SK-N-SH (cell line): ENCODE data around the gene TTC31. TPM values are rescaled to one million over a fixed set of nuclear protein-coding genes. Genes with fewer than 3 reads are reported as not detected.
"Not testable (repeated sequence)": the region's sequence is repeated elsewhere in the genome, so short reads cannot be mapped to it uniquely, and the experiment has no call there.

Experiments used
- CTCF ChIA-PET: fragments of 300-600, 350-600 bp; formaldehyde crosslinking; extraction: SDS; loops from one replicate; lab custom pipeline; 2021; lab: Yijun Ruan, JAX
- POLR2A ChIA-PET: fragments of 350-600 bp; sonication (Branson Sonifier 250); formaldehyde crosslinking; extraction: SDS; loops from one replicate; lab custom pipeline; 2020; ENCODE audit warnings: antibody characterized with exemption, inconsistent platforms; lab: Yijun Ruan, JAX
- DNase-seq: peaks from one replicate; pipeline ENCODE4 v3.0.0; 2012
- H2AFZ ChIP-seq: fragments of 200-600 bp; sonication (generic); 2 replicates; pipeline ENCODE4 v1.8.1; 2016; ENCODE audit warnings: antibody characterized with exemption, mild to moderate bottlenecking, low read depth
- H3F3A ChIP-seq: fragments of 200-600 bp; sonication (generic); replicated peaks from 2 replicates; pipeline ENCODE3; 2016; ENCODE audit warnings: antibody characterized with exemption, mild to moderate bottlenecking; ENCODE audit not compliant: insufficient read depth
- H3K27ac ChIP-seq, 2 experiments: fragments of 200-500 bp in 1 of 2; fragments of 200-600 bp in 1 of 2; sonication (Bioruptor generic) in 1 of 2; sonication (generic), shearing (Covaris generic) in 1 of 2; 2 replicates each; pipeline versions ENCODE4 v1.5.1 to v1.6.1; 2014 to 2016; ENCODE audit warnings: low read depth in 2 of 2, inconsistent platforms in 1 of 2, low read length in 1 of 2, mild to moderate bottlenecking in 1 of 2, mixed read lengths in 1 of 2
- H3K27me3 ChIP-seq: fragments of 200-600 bp; sonication (generic), shearing (Covaris generic); 2 replicates; pipeline ENCODE4 v1.6.1; 2016; ENCODE audit warnings: mixed run types; ENCODE audit not compliant: insufficient read depth
- H3K36me3 ChIP-seq, 2 experiments: fragments of 200-500 bp in 1 of 2; fragments of 200-600 bp in 1 of 2; sonication (Bioruptor generic) in 1 of 2; sonication (generic) in 1 of 2; replicated peaks in 1 of 2; 2 replicates each; pipeline versions ENCODE3 to v1.5.1; 2014 to 2016; ENCODE audit warnings: low read length in 1 of 2, mild to moderate bottlenecking in 1 of 2; ENCODE audit not compliant: insufficient read depth in 2 of 2, control insufficient read depth in 1 of 2
- H3K4me1 ChIP-seq, 2 experiments: fragments of 200-500 bp in 1 of 2; fragments of 200-600 bp in 1 of 2; sonication (Bioruptor generic) in 1 of 2; sonication (generic), shearing (Covaris generic) in 1 of 2; 2 replicates each; pipeline versions ENCODE4 v1.5.1 to v1.6.1; 2014 to 2016; ENCODE audit warnings: low read depth in 1 of 2, low read length in 1 of 2, mixed run types in 1 of 2; ENCODE audit not compliant: insufficient read depth in 2 of 2, control insufficient read depth in 1 of 2
- H3K4me2 ChIP-seq: fragments of 200-600 bp; sonication (generic), shearing (Covaris generic); 2 replicates; pipeline ENCODE4 v1.6.1; 2017; ENCODE audit warnings: mixed run types
- H3K4me3 ChIP-seq, 2 experiments: fragments of 200-500 bp in 1 of 2; fragments of 200-600 bp in 1 of 2; sonication (Bioruptor generic) in 1 of 2; sonication (generic), shearing (Covaris generic) in 1 of 2; 2 replicates each; pipeline versions ENCODE4 v1.5.1 to v1.8.1; 2014 to 2016; ENCODE audit warnings: low read depth in 2 of 2, inconsistent platforms in 1 of 2, low read length in 1 of 2, mild to moderate bottlenecking in 1 of 2, mixed read lengths in 1 of 2, moderate library complexity in 1 of 2
- H3K79me2 ChIP-seq: fragments of 200-600 bp; sonication (generic); 2 replicates; pipeline ENCODE4 v1.8.1; 2017; ENCODE audit warnings: mild to moderate bottlenecking; ENCODE audit not compliant: insufficient read depth
- H3K9ac ChIP-seq: fragments of 200-600 bp; sonication (generic); 2 replicates; pipeline ENCODE4 v1.6.1; 2017; ENCODE audit warnings: mixed run types
- H3K9me2 ChIP-seq: fragments of 200-600 bp; sonication (generic); 2 replicates; pipeline ENCODE4 v1.6.1; 2017; ENCODE audit warnings: mixed run types
- H3K9me3 ChIP-seq: fragments of 200-600 bp; sonication (generic); 2 replicates; pipeline ENCODE4 v1.6.1; 2017; ENCODE audit warnings: mixed run types, mild to moderate bottlenecking, moderate library complexity
- H4K20me1 ChIP-seq: fragments of 200-600 bp; sonication (generic); 2 replicates; pipeline ENCODE4 v1.6.1; 2017; ENCODE audit warnings: mild to moderate bottlenecking, mixed run types; ENCODE audit not compliant: insufficient read depth
- ELF1 ChIP-seq: IDR thresholded peaks from 2 replicates; pipeline ENCODE4 v1.4.0; 2012
- EP300 ChIP-seq, 2 experiments: IDR thresholded peaks; 2 replicates each; pipeline versions ENCODE4 v1.4.0 to v1.6.1; 2012; ENCODE audit warnings: borderline replicate concordance in 1 of 2, low read depth in 1 of 2, low read length in 1 of 2
- EZH2phosphoT487 ChIP-seq: fragments of 200-600 bp; sonication (generic); IDR thresholded peaks from 2 replicates; pipeline ENCODE4 v1.6.1; 2017; ENCODE audit warnings: low read depth, mixed run types, mild to moderate bottlenecking, antibody characterized with exemption, moderate library complexity, borderline replicate concordance
- FOXJ3 ChIP-seq: sonication (generic); formaldehyde crosslinking; IDR thresholded peaks from 2 replicates; pipeline ENCODE4 v1.5.1; 2020; ENCODE audit warnings: mild to moderate bottlenecking, missing genetic modification reagents
- JUND ChIP-seq: IDR thresholded peaks from 2 replicates; pipeline ENCODE4 v1.4.0; 2012
- NFIC ChIP-seq: IDR thresholded peaks from 2 replicates; pipeline ENCODE4 v1.4.0; 2012; ENCODE audit warnings: borderline replicate concordance
- RXRA ChIP-seq: IDR thresholded peaks from 2 replicates; pipeline ENCODE4 v1.4.0; 2012; ENCODE audit warnings: low read depth, mild to moderate bottlenecking, borderline replicate concordance
- SIN3A ChIP-seq: IDR thresholded peaks from 2 replicates; pipeline ENCODE4 v1.6.1; 2012; ENCODE audit warnings: low read depth, mild to moderate bottlenecking, low read length, moderate library complexity, borderline replicate concordance
- SMC3 ChIP-seq: IDR thresholded peaks from 2 replicates; pipeline ENCODE4 v1.6.1; 2012; ENCODE audit warnings: low read depth, low read length, improper control_type of control experiment
- TAF1 ChIP-seq: IDR thresholded peaks from 2 replicates; pipeline ENCODE4 v1.6.1; 2012; ENCODE audit warnings: low read depth, mild to moderate bottlenecking, low read length, moderate library complexity, borderline replicate concordance
- TEAD4 ChIP-seq: IDR thresholded peaks from 2 replicates; pipeline ENCODE4 v1.4.0; 2012; ENCODE audit warnings: mild to moderate bottlenecking, borderline replicate concordance; ENCODE audit not compliant: insufficient read depth
- YY1 ChIP-seq: IDR thresholded peaks from 2 replicates; pipeline ENCODE4 v1.4.0; 2012; ENCODE audit warnings: low read depth, mild to moderate bottlenecking
- WGBS: methylation state at CpG from one replicate; pipeline ENCODE4 v1.1.6; 2017; ENCODE audit warnings: low lambda C conversion rate; 5-methylcytosine and 5-hydroxymethylcytosine counted together
- polyA plus RNA-seq, 3 experiments: library from polyadenylated mRNA; depleted of rRNA; stranded (reverse); fragments of >200 nt; gene quantifications; 2 replicates each; pipeline ENCODE4 v1.2.3, GENCODE V29; 2012
- TF ChIP-seq, protein P1 (sequence below): fragments of 200-600 bp; sonication (generic); IDR thresholded peaks from 2 replicates; pipeline ENCODE4 v1.6.1; 2017; ENCODE audit warnings: antibody characterized with exemption, mild to moderate bottlenecking, moderate library complexity
- TF ChIP-seq, protein P2 (sequence below): IDR thresholded peaks from 2 replicates; pipeline ENCODE4 v1.4.0; 2012; ENCODE audit warnings: low read depth, borderline replicate concordance
- TF ChIP-seq, protein P3 (sequence below): IDR thresholded peaks from 2 replicates; pipeline ENCODE4; 2012

The TTC31 gene
- polyA plus RNA-seq, 1 of the 3 experiments (the other 2 are of a cell fraction) = 27.9 TPM

DNA sequence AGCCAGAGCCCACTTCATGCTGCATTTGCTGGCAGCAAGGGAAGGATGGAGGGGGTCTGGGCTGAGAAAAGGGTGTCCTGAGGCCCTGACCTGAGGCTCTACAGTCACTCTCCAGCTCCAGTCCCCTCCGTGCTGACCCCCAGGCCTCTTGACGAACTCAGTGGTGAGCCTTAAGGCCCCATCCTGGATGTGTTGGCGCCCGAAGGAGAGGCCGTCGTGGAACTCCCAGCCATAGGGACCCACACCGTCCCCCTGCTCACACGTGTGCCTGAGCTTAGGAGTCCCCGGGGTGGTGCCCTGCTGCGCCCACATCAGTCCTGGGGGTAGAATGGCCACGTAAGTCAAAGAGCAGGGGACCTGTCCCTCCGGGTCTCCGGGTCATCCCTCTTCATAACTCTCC is 18.5 kb upstream of the TTC31 start:
- WGBS = 14% methylated on average over 10 of the region's 13 CpGs
- Histone ChIP-seq H3K4me1 (peaks cover 3 to 20% of the 10 kb centered on the region in 2 experiments; a peak in 1 of 4 replicates), H3K9me2 (no peaks in the 10 kb centered on the region), H4K20me1 (no peaks in the 10 kb centered on the region), H2AFZ (peak overlapping the region; percentile 14; the same call in 1 of the 2 replicates), H3K79me2 (peaks cover 40% of the 10 kb centered on the region), H3K36me3 (peaks cover 0 to 28% of the 10 kb centered on the region in 2 experiments), H3K27ac (peak overlapping the region; percentile 62 to 63; a peak in 2 of 4 replicates), H3K4me3 (peak overlapping the region; percentile 75 to 93), H3K9me3 (no peaks in the 10 kb centered on the region), H3K27me3 (no peaks in the 10 kb centered on the region), H3K9ac (peak overlapping the region; percentile 84), H3K4me2 (peak overlapping the region; percentile 98), H3F3A (peaks cover 12% of the 10 kb centered on the region)
- ChIA-PET CTCF (interaction anchor here (0.7 to 1.6 kb wide), 6 partner anchors 10 to 123 kb away, joined by 3 to 6 read pairs (median 4); partner anchors contain the start of genes AUP1, HTRA2, INO80B and PCGF1), POLR2A (interaction anchor here (0.6 to 1.1 kb wide), 3 partner anchors 7 to 43 kb away, joined by 3 read pairs; partner anchors contain the start of genes C2orf81 and WDR54)
- no peak for DNase-seq
- TF ChIP-seq ELF1 (no peak), JUND (no peak), TAF1 (no peak), EZH2phosphoT487 (no peak), TEAD4 (no peak), NFIC (no peak), FOXJ3 (CRISPR knock-in tag) (no peak), SMC3 (no peak), EP300 (IDR thresholded peaks at IDR 0.05; ENCODE audit: borderline replicate concordance in 1 of 2, low read depth in 1 of 2, low read length in 1 of 2) (no peak), YY1 (no peak), SIN3A (no peak), RXRA (no peak)
- TF ChIP-seq, protein P1, sequence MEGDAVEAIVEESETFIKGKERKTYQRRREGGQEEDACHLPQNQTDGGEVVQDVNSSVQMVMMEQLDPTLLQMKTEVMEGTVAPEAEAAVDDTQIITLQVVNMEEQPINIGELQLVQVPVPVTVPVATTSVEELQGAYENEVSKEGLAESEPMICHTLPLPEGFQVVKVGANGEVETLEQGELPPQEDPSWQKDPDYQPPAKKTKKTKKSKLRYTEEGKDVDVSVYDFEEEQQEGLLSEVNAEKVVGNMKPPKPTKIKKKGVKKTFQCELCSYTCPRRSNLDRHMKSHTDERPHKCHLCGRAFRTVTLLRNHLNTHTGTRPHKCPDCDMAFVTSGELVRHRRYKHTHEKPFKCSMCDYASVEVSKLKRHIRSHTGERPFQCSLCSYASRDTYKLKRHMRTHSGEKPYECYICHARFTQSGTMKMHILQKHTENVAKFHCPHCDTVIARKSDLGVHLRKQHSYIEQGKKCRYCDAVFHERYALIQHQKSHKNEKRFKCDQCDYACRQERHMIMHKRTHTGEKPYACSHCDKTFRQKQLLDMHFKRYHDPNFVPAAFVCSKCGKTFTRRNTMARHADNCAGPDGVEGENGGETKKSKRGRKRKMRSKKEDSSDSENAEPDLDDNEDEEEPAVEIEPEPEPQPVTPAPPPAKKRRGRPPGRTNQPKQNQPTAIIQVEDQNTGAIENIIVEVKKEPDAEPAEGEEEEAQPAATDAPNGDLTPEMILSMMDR = no peak
- TF ChIP-seq, protein P2, sequence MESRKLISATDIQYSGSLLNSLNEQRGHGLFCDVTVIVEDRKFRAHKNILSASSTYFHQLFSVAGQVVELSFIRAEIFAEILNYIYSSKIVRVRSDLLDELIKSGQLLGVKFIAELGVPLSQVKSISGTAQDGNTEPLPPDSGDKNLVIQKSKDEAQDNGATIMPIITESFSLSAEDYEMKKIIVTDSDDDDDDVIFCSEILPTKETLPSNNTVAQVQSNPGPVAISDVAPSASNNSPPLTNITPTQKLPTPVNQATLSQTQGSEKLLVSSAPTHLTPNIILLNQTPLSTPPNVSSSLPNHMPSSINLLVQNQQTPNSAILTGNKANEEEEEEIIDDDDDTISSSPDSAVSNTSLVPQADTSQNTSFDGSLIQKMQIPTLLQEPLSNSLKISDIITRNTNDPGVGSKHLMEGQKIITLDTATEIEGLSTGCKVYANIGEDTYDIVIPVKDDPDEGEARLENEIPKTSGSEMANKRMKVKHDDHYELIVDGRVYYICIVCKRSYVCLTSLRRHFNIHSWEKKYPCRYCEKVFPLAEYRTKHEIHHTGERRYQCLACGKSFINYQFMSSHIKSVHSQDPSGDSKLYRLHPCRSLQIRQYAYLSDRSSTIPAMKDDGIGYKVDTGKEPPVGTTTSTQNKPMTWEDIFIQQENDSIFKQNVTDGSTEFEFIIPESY = no peak
- TF ChIP-seq, protein P3, sequence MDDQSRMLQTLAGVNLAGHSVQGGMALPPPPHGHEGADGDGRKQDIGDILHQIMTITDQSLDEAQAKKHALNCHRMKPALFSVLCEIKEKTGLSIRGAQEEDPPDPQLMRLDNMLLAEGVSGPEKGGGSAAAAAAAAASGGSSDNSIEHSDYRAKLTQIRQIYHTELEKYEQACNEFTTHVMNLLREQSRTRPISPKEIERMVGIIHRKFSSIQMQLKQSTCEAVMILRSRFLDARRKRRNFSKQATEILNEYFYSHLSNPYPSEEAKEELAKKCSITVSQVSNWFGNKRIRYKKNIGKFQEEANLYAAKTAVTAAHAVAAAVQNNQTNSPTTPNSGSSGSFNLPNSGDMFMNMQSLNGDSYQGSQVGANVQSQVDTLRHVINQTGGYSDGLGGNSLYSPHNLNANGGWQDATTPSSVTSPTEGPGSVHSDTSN = no peak

DNA sequence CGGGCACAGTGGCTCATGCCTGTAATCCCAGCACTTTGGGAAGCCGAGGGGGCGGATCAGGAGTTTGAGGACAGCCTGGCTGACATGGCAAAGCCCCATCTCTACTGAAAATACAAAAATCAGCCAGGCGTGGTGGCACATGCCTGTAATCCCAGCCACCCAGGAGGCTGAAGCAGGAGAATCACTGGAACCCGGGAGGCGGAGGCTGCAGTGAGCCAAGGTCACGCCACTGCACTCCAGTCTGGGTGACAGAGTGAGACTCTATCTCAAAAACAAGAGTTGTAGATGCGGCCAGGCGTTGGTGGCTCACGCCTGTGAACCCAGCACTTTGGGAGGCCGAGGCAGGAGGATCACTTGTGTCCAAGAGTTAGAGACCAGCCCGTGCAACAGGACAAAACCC is 12.1 kb upstream of the TTC31 start:
- H3K79me2 ChIP-seq = peaks cover 26% of the 10 kb centered on the region; the same call in 1 of the 2 replicates

More for the DNA sequence above, 12.1 kb upstream of the TTC31 start:
- Histone ChIP-seq H3K36me3 (peaks cover 13 to 15% of the 10 kb centered on the region in 2 experiments), H3F3A (peaks cover 39% of the 10 kb centered on the region)
- H3K4me2 ChIP-seq, H3K9me3 ChIP-seq, H3K4me3 ChIP-seq, H3K27ac ChIP-seq, H3K4me1 ChIP-seq, H2AFZ ChIP-seq, H3K9me2 ChIP-seq, H4K20me1 ChIP-seq, DNase-seq, H3K27me3 ChIP-seq, H3K9ac ChIP-seq: not testable (repeated sequence)
- POLR2A ChIA-PET = interaction anchor here (1.0 to 6.9 kb wide), 4 partner anchors 10 to 30 kb away, joined by 3 to 60 read pairs (median 10); partner anchors contain the start of genes CCDC142, INO80B and WBP1
- 95% methylated on average over 12 of the region's 12 CpGs for WGBS
- CTCF ChIA-PET = interaction anchor here (1.0 to 2.6 kb wide), 2 partner anchors 12 to 61 kb away, joined by 4 to 20 read pairs; partner anchors contain the start of genes CCDC142 and TTC31
